Measurements from ENCODE around the gene NBEA.
"Not testable (repeated sequence)": the region's sequence is repeated elsewhere in the genome, so short reads cannot be mapped to it uniquely, and the experiment has no call there.

NBEA gene

GRCh38 chr13:34941835-34942731, at the start of gene NBEA:
NBEA (plus strand) TSS chr13:34942270; CDS start chr13:34942821, 551 bp downstream.
- DNase-seq = peak; percentile 76

- no peak for DNase-seq
Measured at GRCh38 chr13:34894756-34895155, 47.3 kb upstream of the NBEA start.

- no peak for DNase-seq
Measured at GRCh38 chr13:34897220-34897619, 44.9 kb upstream of the NBEA start.

- no peak for DNase-seq
Measured at GRCh38 chr13:34899888-34900287, 42.2 kb upstream of the NBEA start.

- DNase-seq = no peak
Measured at GRCh38 chr13:34900288-34900739, 41.8 kb upstream of the NBEA start.

GRCh38 chr13:34901572-34901971, 40.5 kb upstream of the NBEA start:
- DNase-seq = no peak

GRCh38 chr13:34911159-34911558, 30.9 kb upstream of the NBEA start:
- no peak for DNase-seq

GRCh38 chr13:34913040-34913439, 29.0 kb upstream of the NBEA start:
- DNase-seq = no peak

- no peak for DNase-seq
Measured at GRCh38 chr13:34914416-34914815, 27.7 kb upstream of the NBEA start.

- no peak for DNase-seq
Measured at GRCh38 chr13:34926508-34926907, 15.6 kb upstream of the NBEA start.

- not testable (repeated sequence) for DNase-seq
Measured at GRCh38 chr13:34928676-34929075, 13.4 kb upstream of the NBEA start.

GRCh38 chr13:34931572-34931971, 10.5 kb upstream of the NBEA start:
- DNase-seq = no peak

- DNase-seq = no peak
Measured at GRCh38 chr13:34933349-34933748, 8.7 kb upstream of the NBEA start.

GRCh38 chr13:34933786-34934185, 8.3 kb upstream of the NBEA start:
- no peak for DNase-seq

GRCh38 chr13:34935841-34936240, 6.2 kb upstream of the NBEA start:
- no peak for DNase-seq

- no peak for DNase-seq
Measured at GRCh38 chr13:34939771-34940170, 2.3 kb upstream of the NBEA start.

GRCh38 chr13:34941436-34941834, 635 bp upstream of the NBEA start:
- no peak for DNase-seq

- DNase-seq = peak; percentile 4
Measured at GRCh38 chr13:34942732-34943435, 814 bp downstream of the NBEA start.

- peak; percentile 4 for DNase-seq
Measured at GRCh38 chr13:34943436-34944273, 1.6 kb downstream of the NBEA start.

- DNase-seq = no peak
Measured at GRCh38 chr13:34944274-34944634, 2.2 kb downstream of the NBEA start.

GRCh38 chr13:34944751-34945150, 2.7 kb downstream of the NBEA start:
- DNase-seq = no peak

GRCh38 chr13:34951528-34951927, 9.5 kb downstream of the NBEA start:
- no peak for DNase-seq

GRCh38 chr13:34959489-34959888, 17.4 kb downstream of the NBEA start:
- DNase-seq = no peak

All from activated CD4-positive, alpha-beta T cell treated with anti-CD3 and anti-CD28 coated beads, Interleukin-10, Interleukin-2, amounts not matched to agents 100 ng/mL and 50 ng/mL, durations not matched to agents 16 hours and 8 hours (primary cell).